C4-2B (cell line): ENCODE measurements around the gene HIRIP3.

Source experiments
- ZFX ChIP-seq: fragments of 450-650 bp; IDR thresholded peaks from 2 replicates; pipeline ENCODE4 v1.6.1; 2017
- TF ChIP-seq, protein P1 (sequence below): fragments of 450-650 bp; conservative IDR thresholded peaks from 2 replicates; pipeline ENCODE4 v1.5.1; 2017; ENCODE audit warnings: mild to moderate bottlenecking

DNA sequence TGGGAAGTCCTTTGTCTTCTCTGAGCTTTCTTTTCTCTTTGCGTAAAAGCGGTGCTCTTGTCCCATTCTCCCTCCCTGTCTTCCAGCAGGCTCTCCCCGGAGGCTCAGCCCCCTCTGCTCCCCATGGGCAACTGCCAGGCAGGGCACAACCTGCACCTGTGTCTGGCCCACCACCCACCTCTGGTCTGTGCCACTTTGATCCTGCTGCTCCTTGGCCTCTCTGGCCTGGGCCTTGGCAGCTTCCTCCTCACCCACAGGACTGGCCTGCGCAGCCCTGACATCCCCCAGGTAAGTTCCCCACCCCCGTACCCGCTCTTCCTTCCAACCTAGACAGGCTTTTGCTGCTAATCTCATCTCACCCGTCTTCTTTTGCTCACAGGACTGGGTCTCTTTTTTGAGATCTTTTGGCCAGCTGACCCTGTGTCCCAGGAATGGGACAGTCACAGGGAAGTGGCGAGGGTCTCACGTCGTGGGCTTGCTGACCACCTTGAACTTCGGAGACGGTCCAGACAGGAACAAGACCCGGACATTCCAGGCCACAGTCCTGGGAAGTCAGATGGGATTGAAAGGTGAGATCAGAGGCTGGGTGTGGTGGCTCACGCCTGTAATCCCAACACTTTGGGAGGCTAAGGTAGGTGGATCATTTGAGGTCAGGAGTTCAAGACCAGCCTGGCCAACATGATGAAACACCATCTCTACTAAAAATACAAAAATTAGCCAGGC, 32.2 kb downstream of the HIRIP3 start:
- TF ChIP-seq, protein P1, sequence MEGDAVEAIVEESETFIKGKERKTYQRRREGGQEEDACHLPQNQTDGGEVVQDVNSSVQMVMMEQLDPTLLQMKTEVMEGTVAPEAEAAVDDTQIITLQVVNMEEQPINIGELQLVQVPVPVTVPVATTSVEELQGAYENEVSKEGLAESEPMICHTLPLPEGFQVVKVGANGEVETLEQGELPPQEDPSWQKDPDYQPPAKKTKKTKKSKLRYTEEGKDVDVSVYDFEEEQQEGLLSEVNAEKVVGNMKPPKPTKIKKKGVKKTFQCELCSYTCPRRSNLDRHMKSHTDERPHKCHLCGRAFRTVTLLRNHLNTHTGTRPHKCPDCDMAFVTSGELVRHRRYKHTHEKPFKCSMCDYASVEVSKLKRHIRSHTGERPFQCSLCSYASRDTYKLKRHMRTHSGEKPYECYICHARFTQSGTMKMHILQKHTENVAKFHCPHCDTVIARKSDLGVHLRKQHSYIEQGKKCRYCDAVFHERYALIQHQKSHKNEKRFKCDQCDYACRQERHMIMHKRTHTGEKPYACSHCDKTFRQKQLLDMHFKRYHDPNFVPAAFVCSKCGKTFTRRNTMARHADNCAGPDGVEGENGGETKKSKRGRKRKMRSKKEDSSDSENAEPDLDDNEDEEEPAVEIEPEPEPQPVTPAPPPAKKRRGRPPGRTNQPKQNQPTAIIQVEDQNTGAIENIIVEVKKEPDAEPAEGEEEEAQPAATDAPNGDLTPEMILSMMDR: no peak
- no peak for TF ChIP-seq ZFX
